HepG2 (cell line): ENCODE results near the gene PIGR. TPM values are rescaled to one million over a fixed set of nuclear protein-coding genes. Genes with fewer than 3 reads are reported as not detected.

Source experiments
- ATAC-seq: fragments of 200-7000 bp; cut with Tn5 transposase; 3 replicates; pipeline ENCODE4 v1.9.1; 2020; ENCODE audit warnings: mild to moderate bottlenecking, moderate library complexity
- BruUV-seq: library from RNA; stranded (reverse); fragments of 400-500 nt; replicated peaks from 2 replicates; lab custom pipeline; 2021; lab: Mats Ljungman, UMichigan
- CTCF ChIA-PET: fragments of 300-600 bp; formaldehyde crosslinking; extraction: SDS; loops from one replicate; lab custom pipeline; 2021; ENCODE audit warnings: low total read pairs, inconsistent platforms, low intra/inter-chr PET ratio; lab: Yijun Ruan, JAX
- POLR2A ChIA-PET: fragments of 350-600 bp; sonication (Branson Sonifier 250); formaldehyde crosslinking; loops from one replicate; lab custom pipeline; 2020; ENCODE audit warnings: antibody characterized with exemption, inconsistent platforms; lab: Yijun Ruan, JAX
- DNase-seq: peaks from one replicate; pipeline ENCODE4 v3.0.0-alpha.2; 2015; ENCODE audit warnings: low spot score
- FAIRE-seq: peaks from 3 replicates; lab custom pipeline; 2011; peaks lifted over from hg19 to GRCh38; lab: Jason Lieb, UNC
- H2AFZ ChIP-seq: one replicate; pipeline ENCODE4 v1.6.1; 2011; ENCODE audit warnings: low read length, inconsistent platforms
- H3K27ac ChIP-seq: fragments of 300-600 bp; 3 replicates; pipeline ENCODE4 v1.8.0; 2011; ENCODE audit warnings: mixed run types, mild to moderate bottlenecking, mixed read lengths, low read length, inconsistent platforms; ENCODE audit not compliant: insufficient read depth; ENCODE audit errors: extremely low read length
- H3K27me3 ChIP-seq, 2 experiments: fragments of 200-600 bp in 1 of 2; 2 replicates in 1 of 2; 3 replicates in 1 of 2; pipeline versions ENCODE4 v1.6.0 to v1.8.0; 2011; ENCODE audit warnings: low read length in 2 of 2, mild to moderate bottlenecking in 2 of 2, moderate library complexity in 2 of 2, inconsistent platforms in 1 of 2; ENCODE audit not compliant: insufficient read depth in 2 of 2, control insufficient read depth in 1 of 2
- H3K36me3 ChIP-seq, 2 experiments: fragments of 200-600 bp in 1 of 2; replicated peaks in 1 of 2; 2 replicates in 1 of 2; 3 replicates in 1 of 2; pipeline versions ENCODE4 v1.5.1 to v1.8.0; 2011; ENCODE audit warnings: low read length in 2 of 2, inconsistent platforms in 1 of 2; ENCODE audit not compliant: insufficient read depth in 2 of 2, control insufficient read depth in 1 of 2
- H3K4me1 ChIP-seq: 2 replicates; pipeline ENCODE4 v1.5.1; 2012; ENCODE audit warnings: low read length, inconsistent platforms; ENCODE audit not compliant: insufficient read depth
- H3K4me2 ChIP-seq: 2 replicates; pipeline ENCODE4 v1.6.0; 2011; ENCODE audit warnings: low read depth, low read length, inconsistent platforms
- H3K4me3 ChIP-seq, 3 experiments: fragments of 200-600 bp in 1 of 3; sonication (generic), shearing (Covaris generic) in 1 of 3; replicated peaks in 1 of 3; 2 replicates each; pipeline ENCODE4 v1.5.1; 2011 to 2016; ENCODE audit warnings: low read length in 3 of 3, inconsistent platforms in 2 of 3, low read depth in 2 of 3, mild to moderate bottlenecking in 2 of 3, control low read depth in 1 of 3, mixed read lengths in 1 of 3; ENCODE audit not compliant: insufficient read depth in 1 of 3
- H3K79me2 ChIP-seq: one replicate; pipeline ENCODE4 v1.6.1; 2011; ENCODE audit warnings: low read length, inconsistent platforms; ENCODE audit not compliant: insufficient read depth
- H3K9ac ChIP-seq: 2 replicates; pipeline ENCODE4 v1.6.0; 2011; ENCODE audit warnings: mild to moderate bottlenecking, low read depth, low read length, inconsistent platforms; ENCODE audit not compliant: insufficient read depth
- H3K9me3 ChIP-seq: 2 replicates; pipeline ENCODE4 v1.5.1; 2012; ENCODE audit warnings: mild to moderate bottlenecking, low read length
- H4K20me1 ChIP-seq: 2 replicates; pipeline ENCODE4 v1.6.0; 2011; ENCODE audit warnings: inconsistent platforms, mild to moderate bottlenecking, low read length, moderate library complexity; ENCODE audit not compliant: insufficient read depth
- ARHGAP35 ChIP-seq: sonication (generic); formaldehyde crosslinking; IDR thresholded peaks from 2 replicates; pipeline ENCODE4 v1.9.0; 2022; ENCODE audit warnings: mild to moderate bottlenecking, inconsistent platforms, moderate library complexity, missing genetic modification reagents, borderline replicate concordance
- EEA1 ChIP-seq: sonication (generic); formaldehyde crosslinking; IDR thresholded peaks from 2 replicates; pipeline ENCODE4 v1.5.1; 2020; ENCODE audit warnings: mild to moderate bottlenecking, missing genetic modification reagents, borderline replicate concordance
- ELK4 ChIP-seq: sonication (generic); formaldehyde crosslinking; IDR thresholded peaks from 2 replicates; pipeline ENCODE4 v1.9.0; 2021; ENCODE audit warnings: missing genetic modification reagents, borderline replicate concordance
- FOXA3 ChIP-seq: IDR thresholded peaks from 2 replicates; pipeline ENCODE4 v1.6.1; 2016; ENCODE audit warnings: missing genetic modification reagents, missing compliant biosample characterization
- KAT8 ChIP-seq: IDR thresholded peaks from 2 replicates; pipeline ENCODE4 v1.6.1; 2016; ENCODE audit warnings: missing genetic modification reagents, missing compliant biosample characterization
- MLLT10 ChIP-seq: sonication (generic); formaldehyde crosslinking; IDR thresholded peaks from 2 replicates; pipeline ENCODE4 v1.4.0; 2020; ENCODE audit warnings: missing genetic modification reagents
- POLR2AphosphoS2 ChIP-seq: IDR thresholded peaks from 2 replicates; pipeline ENCODE4 v1.6.1; 2011; ENCODE audit warnings: low read depth, low read length, improper control_type of control experiment
- RFXAP ChIP-seq: sonication (generic); formaldehyde crosslinking; IDR thresholded peaks from 2 replicates; pipeline ENCODE4 v1.4.0; 2020; ENCODE audit warnings: missing genetic modification reagents, borderline replicate concordance
- RNF219 ChIP-seq: sonication (generic); formaldehyde crosslinking; IDR thresholded peaks from 2 replicates; pipeline ENCODE4 v1.5.0; 2020; ENCODE audit warnings: mild to moderate bottlenecking, missing genetic modification reagents
- WGBS: methylation state at CpG from one replicate; pipeline ENCODE4 v1.1.6; 2017; ENCODE audit warnings: low lambda C conversion rate; 5-methylcytosine and 5-hydroxymethylcytosine counted together
- in situ Hi-C: cut with HindIII; loops from 2 replicates; pipeline ENCODE4 v1.10.0; 2017; ENCODE audit warnings: low pct_unique_long_range_greater_than_20kb; ENCODE audit not compliant: extremely low pct_ligation_motif_present
- intact Hi-C: fragments of 100-400 bp; cut with micrococcal nuclease; formaldehyde crosslinking; loops from one replicate; pipeline ENCODE4 v1.10.0; 2022; ENCODE audit not compliant: unreplicated experiment
- polyA plus RNA-seq, 8 experiments: library from polyadenylated mRNA; depleted of rRNA in 3 of 8; stranded (reverse) in 7 of 8; unstranded in 1 of 8; fragments of >200 nt; fragmentation: Illumina TruSeq in 4 of 8; extraction: Trizol in 4 of 8; gene quantifications; 2 replicates each; pipeline versions ENCODE4 v1.2.1 to v1.2.3, GENCODE V29; 2011 to 2016; ENCODE audit warnings: low read depth in 4 of 8, missing spikeins in 1 of 8, mixed read lengths in 1 of 8; ENCODE audit not compliant: insufficient read depth in 1 of 8
- total RNA-seq, 5 experiments: library from RNA; depleted of rRNA; stranded (reverse); fragments of >200 nt; fragmentation: Illumina TruSeq; extraction: Trizol; gene quantifications; 2 replicates each; pipeline ENCODE4 v1.2.3, GENCODE V29; 2016; ENCODE audit warnings: low read depth in 1 of 5

PIGR gene
- total and polyA plus RNA-seq, 2 of the 13 experiments (the other 11 are each of a cell fraction or from before 2014, with no cell fraction given) = not detected

GRCh38 chr1:206896261-206896660 lies 50.0 kb downstream of the PIGR start:
- H4K20me1 ChIP-seq = no peaks in the 10 kb centered on the region
- no peaks in the 10 kb centered on the region for H3K9me3 ChIP-seq
- BruUV-seq = no TSS peak
- FAIRE-seq (no peak), DNase-seq (no peak), ATAC-seq (no peak)
- no peak overlapping the region for H2AFZ ChIP-seq
- no peak overlapping the region for H3K4me2 ChIP-seq
- no peaks in the 10 kb centered on the region for H3K4me1 ChIP-seq
- H3K27me3 ChIP-seq = peaks cover 1 to 43% of the 10 kb centered on the region in 2 experiments; a peak in 3 of 5 replicates
- WGBS = 4% methylated on average over 3 of the region's 3 CpGs
- H3K27ac ChIP-seq = no peak overlapping the region
- H3K79me2 ChIP-seq = no peaks in the 10 kb centered on the region
- no peak overlapping the region for H3K4me3 ChIP-seq
- no peaks in the 10 kb centered on the region for H3K36me3 ChIP-seq
- TF ChIP-seq POLR2AphosphoS2 (no peak), KAT8 (CRISPR knock-in tag) (no peak), ELK4 (no peak), ARHGAP35 (CRISPR knock-in tag) (no peak), FOXA3 (no peak), MLLT10 (no peak), RFXAP (CRISPR knock-in tag) (no peak), EEA1 (CRISPR knock-in tag) (no peak), RNF219 (CRISPR knock-in tag) (no peak)
- POLR2A ChIA-PET = no interaction called here
- in situ Hi-C loops (no loop called here), intact Hi-C loops (no loop called here)
- no peak overlapping the region for H3K9ac ChIP-seq
- CTCF ChIA-PET = no interaction called here
